ENCODE data around the gene PPARG.
"Not testable (repeated sequence)": the region's sequence is repeated elsewhere in the genome, so short reads cannot be mapped to it uniquely, and the experiment has no call there.

Gene PPARG

GRCh38 chr3:12440927-12441714, 152.3 kb downstream of the PPARG start:
- DNase-seq (ENCODE audit: low read depth in 2 of 2): no peak

- no peak for DNase-seq (ENCODE audit: low read depth in 2 of 2)
Measured at GRCh38 chr3:12442654-12443501, 154.0 kb downstream of the PPARG start.

GRCh38 chr3:12443781-12444522, 155.1 kb downstream of the PPARG start:
- no peak for DNase-seq (ENCODE audit: low read depth in 2 of 2)

- no peak for DNase-seq (ENCODE audit: low read depth in 2 of 2)
Measured at GRCh38 chr3:12444582-12445471, 156.0 kb downstream of the PPARG start.

GRCh38 chr3:12445523-12446240, 156.8 kb downstream of the PPARG start:
- DNase-seq (ENCODE audit: low read depth in 2 of 2): no peak

GRCh38 chr3:12446298-12446697, 157.4 kb downstream of the PPARG start:
- DNase-seq (ENCODE audit: low read depth in 2 of 2): no peak

GRCh38 chr3:12447075-12447474, 158.2 kb downstream of the PPARG start:
- no peak for DNase-seq (ENCODE audit: low read depth in 2 of 2)

- DNase-seq (ENCODE audit: low read depth in 2 of 2): not testable (repeated sequence)
Measured at GRCh38 chr3:12448404-12449202, 159.7 kb downstream of the PPARG start.

- DNase-seq (ENCODE audit: low read depth in 2 of 2): no peak
Measured at GRCh38 chr3:12449889-12450682, 161.2 kb downstream of the PPARG start.

GRCh38 chr3:12451481-12451880, 162.6 kb downstream of the PPARG start:
- DNase-seq (ENCODE audit: low read depth in 2 of 2): no peak

GRCh38 chr3:12451960-12452359, 163.1 kb downstream of the PPARG start:
- DNase-seq (ENCODE audit: low read depth in 2 of 2): no peak

GRCh38 chr3:12452361-12453330, 163.8 kb downstream of the PPARG start:
- DNase-seq (ENCODE audit: low read depth in 2 of 2): no peak

GRCh38 chr3:12454076-12454815, 165.4 kb downstream of the PPARG start:
- no peak for DNase-seq (ENCODE audit: low read depth in 2 of 2)

- DNase-seq (ENCODE audit: low read depth in 2 of 2): no peak
Measured at GRCh38 chr3:12454816-12455121, 165.9 kb downstream of the PPARG start.

- DNase-seq (ENCODE audit: low read depth in 2 of 2): no peak
Measured at GRCh38 chr3:12455740-12456139, 166.9 kb downstream of the PPARG start.

- DNase-seq (ENCODE audit: low read depth in 2 of 2): no peak
Measured at GRCh38 chr3:12456441-12456840, 167.6 kb downstream of the PPARG start.

GRCh38 chr3:12457380-12457779, 168.5 kb downstream of the PPARG start:
- DNase-seq (ENCODE audit: low read depth in 2 of 2): not testable (repeated sequence)
